RWPE1 (cell line): Measurements from ENCODE around the gene LRP1B.
A peak's percentile ranks its signal among the peaks of the same experiment; 100 is the strongest.

ENCODE experiments used
- CTCF ChIA-PET: fragments of 350-600 bp; sonication (Branson Sonifier 250); formaldehyde crosslinking; extraction: SDS; loops from one replicate; lab custom pipeline; 2021; lab: Yijun Ruan, JAX
- POLR2A ChIA-PET: fragments of 400-600 bp; formaldehyde crosslinking; extraction: SDS; loops from one replicate; lab custom pipeline; 2020; ENCODE audit warnings: antibody characterized with exemption; ENCODE audit not compliant: low non-redundant PET; lab: Yijun Ruan, JAX
- DNase-seq: peaks from one replicate; pipeline ENCODE4 v3.0.0; 2012; ENCODE audit warnings: low spot score
- H3K27ac ChIP-seq: fragments of 450-650 bp; 2 replicates; pipeline ENCODE4 v1.5.1; 2017
- TF ChIP-seq, protein P1 (sequence below): fragments of 450-650 bp; conservative IDR thresholded peaks from 2 replicates; pipeline ENCODE4 v1.5.1; 2017; ENCODE audit warnings: low read depth, mild to moderate bottlenecking

Gene LRP1B

DNA sequence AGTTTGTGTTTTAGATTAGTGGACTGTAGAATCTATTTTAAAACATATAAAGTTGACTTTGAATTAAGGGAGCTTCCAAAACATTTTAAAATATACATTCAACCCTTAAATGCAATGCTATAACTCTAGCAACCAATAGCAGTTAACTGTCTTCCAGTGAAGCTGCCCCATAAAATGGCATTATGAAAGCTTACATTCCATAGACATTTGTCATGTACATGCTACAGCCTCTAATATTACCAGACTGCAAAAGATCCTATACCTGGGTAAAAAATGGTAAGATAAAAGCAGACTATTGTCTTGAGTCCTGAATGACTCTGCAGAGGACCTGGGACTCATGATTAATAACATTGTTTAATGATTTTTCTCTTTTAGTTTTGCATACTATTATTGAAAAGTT is 489.4 kb downstream of the LRP1B start:
- DNase-seq = peak; percentile 19
- ChIA-PET CTCF (no interaction called here), POLR2A (no interaction called here)
- TF ChIP-seq, protein P1, sequence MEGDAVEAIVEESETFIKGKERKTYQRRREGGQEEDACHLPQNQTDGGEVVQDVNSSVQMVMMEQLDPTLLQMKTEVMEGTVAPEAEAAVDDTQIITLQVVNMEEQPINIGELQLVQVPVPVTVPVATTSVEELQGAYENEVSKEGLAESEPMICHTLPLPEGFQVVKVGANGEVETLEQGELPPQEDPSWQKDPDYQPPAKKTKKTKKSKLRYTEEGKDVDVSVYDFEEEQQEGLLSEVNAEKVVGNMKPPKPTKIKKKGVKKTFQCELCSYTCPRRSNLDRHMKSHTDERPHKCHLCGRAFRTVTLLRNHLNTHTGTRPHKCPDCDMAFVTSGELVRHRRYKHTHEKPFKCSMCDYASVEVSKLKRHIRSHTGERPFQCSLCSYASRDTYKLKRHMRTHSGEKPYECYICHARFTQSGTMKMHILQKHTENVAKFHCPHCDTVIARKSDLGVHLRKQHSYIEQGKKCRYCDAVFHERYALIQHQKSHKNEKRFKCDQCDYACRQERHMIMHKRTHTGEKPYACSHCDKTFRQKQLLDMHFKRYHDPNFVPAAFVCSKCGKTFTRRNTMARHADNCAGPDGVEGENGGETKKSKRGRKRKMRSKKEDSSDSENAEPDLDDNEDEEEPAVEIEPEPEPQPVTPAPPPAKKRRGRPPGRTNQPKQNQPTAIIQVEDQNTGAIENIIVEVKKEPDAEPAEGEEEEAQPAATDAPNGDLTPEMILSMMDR = no peak
- H3K27ac ChIP-seq = no peak overlapping the region

DNA sequence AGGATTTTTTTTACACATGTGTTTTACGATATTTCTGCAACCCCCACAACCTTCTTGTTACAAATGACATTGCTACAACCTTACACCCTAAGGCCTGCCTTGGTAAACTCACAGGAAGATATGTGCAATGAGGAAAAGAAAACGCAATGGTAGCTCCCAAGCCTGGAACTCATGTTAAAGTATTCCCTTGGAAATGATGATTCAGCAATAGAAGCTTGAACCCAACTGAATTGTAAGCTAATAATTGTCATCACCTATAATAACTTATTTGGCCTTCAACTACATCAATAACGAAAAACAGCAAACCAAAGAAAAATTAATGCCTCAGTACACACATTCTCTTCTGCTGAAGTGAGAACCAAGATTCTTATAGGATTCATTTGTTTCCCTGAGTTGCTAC is 491.0 kb downstream of the LRP1B start:
- DNase-seq = no peak
- CTCF ChIA-PET = no interaction called here
- POLR2A ChIA-PET = no interaction called here
- TF ChIP-seq, protein P1 = no peak
- no peak overlapping the region for H3K27ac ChIP-seq

DNA sequence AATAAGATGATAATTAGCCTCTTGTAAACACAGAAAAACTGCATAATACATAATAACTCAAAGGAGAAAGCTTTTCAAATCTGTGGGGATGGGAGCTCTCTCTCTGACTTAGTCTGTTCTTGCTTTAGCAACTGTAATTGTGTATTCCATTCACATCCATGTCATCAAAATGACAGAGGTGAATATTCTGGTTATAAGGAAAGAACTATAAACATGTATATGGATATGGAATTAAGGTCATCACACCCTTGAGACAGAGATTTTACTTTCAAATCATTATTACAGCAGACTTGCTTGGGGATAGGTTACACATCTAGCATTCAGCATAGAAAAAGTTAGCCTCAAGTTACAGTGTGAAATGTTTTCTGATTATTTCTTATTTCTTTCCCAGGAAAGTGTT is 497.7 kb downstream of the LRP1B start:
- TF ChIP-seq, protein P1 = no peak
- H3K27ac ChIP-seq = no peak overlapping the region
- ChIA-PET POLR2A (no interaction called here), CTCF (no interaction called here)
- no peak for DNase-seq

DNA sequence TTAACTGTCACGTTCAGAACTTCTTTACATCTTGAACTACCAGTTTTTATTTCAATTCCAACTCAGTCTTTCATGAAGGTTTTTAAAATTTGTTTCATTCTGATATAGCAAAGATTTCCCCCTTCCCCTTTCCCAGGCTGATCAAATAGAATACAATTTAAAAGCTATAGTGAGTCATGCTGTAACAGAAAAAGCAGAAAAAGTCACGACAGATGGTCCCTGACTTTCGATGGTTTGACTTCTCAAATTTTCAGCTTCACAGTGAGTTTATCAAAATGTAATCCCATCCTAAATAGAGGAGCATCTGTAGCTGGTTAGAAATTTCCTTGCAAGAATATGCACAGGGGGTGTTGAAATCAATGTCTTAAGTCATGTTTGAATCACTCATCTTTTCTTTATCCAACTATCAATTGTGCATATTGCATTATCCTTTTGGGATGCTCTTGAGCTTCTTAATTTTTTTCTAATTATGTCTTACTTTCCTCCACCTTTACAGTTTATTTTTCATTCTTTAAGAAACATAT is 500.3 kb downstream of the LRP1B start:
- H3K27ac ChIP-seq = no peak overlapping the region
- POLR2A ChIA-PET = no interaction called here
- TF ChIP-seq, protein P1 = no peak
- DNase-seq = no peak
- CTCF ChIA-PET = no interaction called here

DNA sequence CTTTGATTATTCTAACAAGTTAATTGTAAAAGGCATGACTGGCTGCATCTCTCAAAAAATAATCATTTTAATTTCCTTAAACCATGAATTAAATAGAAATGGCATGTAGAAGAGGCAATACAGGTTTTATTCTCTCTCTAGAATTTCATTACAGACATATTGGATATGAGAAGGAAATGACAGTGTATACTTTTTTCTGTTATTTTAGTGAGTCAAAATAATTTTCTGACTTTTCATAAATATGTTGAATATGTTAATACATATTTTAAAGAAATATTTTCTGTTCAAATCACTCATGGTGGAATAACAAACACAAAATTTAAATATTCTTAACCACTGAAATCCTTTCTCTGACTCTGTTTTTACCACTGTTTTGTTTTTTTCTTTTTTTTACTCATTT is 510.4 kb downstream of the LRP1B start:
- DNase-seq = no peak
- H3K27ac ChIP-seq = no peak overlapping the region
- CTCF ChIA-PET = interaction anchor here (0.6 kb wide), 1 partner anchor 110 kb away, joined by 3 read pairs; no protein-coding TSS in a partner anchor
- POLR2A ChIA-PET = no interaction called here
- TF ChIP-seq, protein P1 = no peak

DNA sequence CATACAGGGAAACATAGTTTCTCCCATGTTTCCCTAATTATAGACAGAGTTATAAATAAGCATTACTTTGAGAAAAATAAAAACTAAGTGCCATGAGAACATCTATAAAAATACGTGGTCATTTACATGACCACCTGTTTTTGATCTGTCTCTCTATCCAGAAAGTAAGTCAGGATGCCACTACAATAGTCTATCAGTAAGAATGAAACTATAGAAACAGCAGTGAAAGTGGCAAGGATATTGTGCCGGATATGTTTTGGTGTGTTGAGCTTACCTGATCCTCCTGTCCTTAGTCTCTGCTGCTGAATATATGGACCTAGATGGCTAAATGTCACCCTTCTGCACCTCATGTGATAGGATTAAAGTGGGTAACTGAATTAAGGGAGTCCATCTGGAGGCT is 512.4 kb downstream of the LRP1B start:
- no peak overlapping the region for H3K27ac ChIP-seq
- TF ChIP-seq, protein P1 = no peak
- CTCF ChIA-PET = no interaction called here
- POLR2A ChIA-PET = no interaction called here
- no peak for DNase-seq
